Measurements from ENCODE around the gene MAPT. TPM values are rescaled to one million over a fixed set of nuclear protein-coding genes. Genes with fewer than 3 reads are reported as not detected.

MAPT gene
- total and polyA plus RNA-seq, 2 of the 4 experiments (the other 2 are of a cell fraction): 0.18 to 0.19 TPM

GRCh38 chr17:45972531-45972930 is 78.2 kb downstream of the MAPT start:
- ChIA-PET POLR2A (ENCODE audit: unreplicated experiment) (no interaction called here), CTCF (no interaction called here)
- dilution Hi-C loops (cut with HindIII; ENCODE audit: low sequenced_read_pairs, unreplicated experiment): no loop called here
- Histone ChIP-seq H3K27me3 (ENCODE audit: control insufficient read depth, insufficient read depth, low read length) (peaks cover 41% of the 10 kb centered on the region), H2BK20ac (ENCODE audit: low read depth, low read length) (no peak overlapping the region), H3K4ac (ENCODE audit: low read depth, low read length) (no peak overlapping the region), H2BK5ac (ENCODE audit: low read depth, low read length, poor library complexity, severe bottlenecking) (no peak overlapping the region), H2BK15ac (ENCODE audit: low read depth, low read length) (no peak overlapping the region), H3K9ac (ENCODE audit: low read depth, low read length) (no peak overlapping the region), H2BK120ac (ENCODE audit: low read depth, low read length) (no peak overlapping the region), H3K9me3 (ENCODE audit: control insufficient read depth, insufficient read depth, low read length) (0 out of 2 replicates have a peak, but pooled peaks cover 2% of the 10 kb centered on the region), H3K18ac (ENCODE audit: low read depth, low read length) (no peak overlapping the region), H4K20me1 (ENCODE audit: insufficient read depth, low read length) (no peaks in the 10 kb centered on the region), H2AK9ac (replicated peaks; ENCODE audit: low read depth, low read length, poor library complexity) (no peak overlapping the region), H3K36me3 (ENCODE audit: control insufficient read depth, insufficient read depth, low read length) (no peaks in the 10 kb centered on the region), H3K9me1 (ENCODE audit: insufficient read depth, low read length) (no peaks in the 10 kb centered on the region), H2AFZ (replicated peaks; ENCODE audit: low read length, poor library complexity) (no peak overlapping the region), H3K79me1 (ENCODE audit: low read depth in 1 of 2, low read length in 2 of 2) (no peaks in the 10 kb centered on the region), H4K8ac (ENCODE audit: low read depth in 2 of 2, low read length in 2 of 2) (no peak overlapping the region), H3K4me2 (ENCODE audit: low read depth, low read length) (no peak overlapping the region), H4K5ac (ENCODE audit: low read depth, low read length) (no peak overlapping the region), H4K91ac (ENCODE audit: insufficient read depth, low read depth, low read length) (no peak overlapping the region), H3K14ac (replicated peaks; ENCODE audit: low read depth, low read length) (no peak overlapping the region), H3K23ac (ENCODE audit: low read depth, low read length) (no peak overlapping the region), H3K4me3 (ENCODE audit: insufficient read depth, low read depth, low read length) (no peak overlapping the region), H3K4me1 (ENCODE audit: control insufficient read depth, insufficient read depth, low read length) (no peaks in the 10 kb centered on the region), H2AK5ac (ENCODE audit: low read depth, low read length) (no peak overlapping the region), H3K27ac (ENCODE audit: insufficient read depth, low read length) (no peak overlapping the region), H3K56ac (ENCODE audit: extremely low read depth, insufficient read depth, low read length) (no peak overlapping the region)
- in situ Hi-C loops (cut with MboI; ENCODE audit: low sequenced_read_pairs): no loop called here
- no peak for DNase-seq
- no peak for TF ChIP-seq CHD1 (IDR thresholded peaks at IDR 0.05; ENCODE audit: low read depth, low read length)
- no peak for TF ChIP-seq BHLHE40 (IDR thresholded peaks at IDR 0.05; ENCODE audit: low read depth, low read length)
- no peak for TF ChIP-seq NFE2L2 (IDR thresholded peaks at IDR 0.05; ENCODE audit: low read depth, low read length)
- TF ChIP-seq, protein P1, sequence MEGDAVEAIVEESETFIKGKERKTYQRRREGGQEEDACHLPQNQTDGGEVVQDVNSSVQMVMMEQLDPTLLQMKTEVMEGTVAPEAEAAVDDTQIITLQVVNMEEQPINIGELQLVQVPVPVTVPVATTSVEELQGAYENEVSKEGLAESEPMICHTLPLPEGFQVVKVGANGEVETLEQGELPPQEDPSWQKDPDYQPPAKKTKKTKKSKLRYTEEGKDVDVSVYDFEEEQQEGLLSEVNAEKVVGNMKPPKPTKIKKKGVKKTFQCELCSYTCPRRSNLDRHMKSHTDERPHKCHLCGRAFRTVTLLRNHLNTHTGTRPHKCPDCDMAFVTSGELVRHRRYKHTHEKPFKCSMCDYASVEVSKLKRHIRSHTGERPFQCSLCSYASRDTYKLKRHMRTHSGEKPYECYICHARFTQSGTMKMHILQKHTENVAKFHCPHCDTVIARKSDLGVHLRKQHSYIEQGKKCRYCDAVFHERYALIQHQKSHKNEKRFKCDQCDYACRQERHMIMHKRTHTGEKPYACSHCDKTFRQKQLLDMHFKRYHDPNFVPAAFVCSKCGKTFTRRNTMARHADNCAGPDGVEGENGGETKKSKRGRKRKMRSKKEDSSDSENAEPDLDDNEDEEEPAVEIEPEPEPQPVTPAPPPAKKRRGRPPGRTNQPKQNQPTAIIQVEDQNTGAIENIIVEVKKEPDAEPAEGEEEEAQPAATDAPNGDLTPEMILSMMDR (conservative IDR thresholded peaks at IDR 0.05; ENCODE audit: low read depth, low read length): no peak
- no peak for TF ChIP-seq POLR2A (IDR thresholded peaks at IDR 0.05; ENCODE audit: low read depth, low read length)
- TF ChIP-seq USF2 (IDR thresholded peaks at IDR 0.05; ENCODE audit: low read depth, low read length): no peak
- TF ChIP-seq, protein P2, sequence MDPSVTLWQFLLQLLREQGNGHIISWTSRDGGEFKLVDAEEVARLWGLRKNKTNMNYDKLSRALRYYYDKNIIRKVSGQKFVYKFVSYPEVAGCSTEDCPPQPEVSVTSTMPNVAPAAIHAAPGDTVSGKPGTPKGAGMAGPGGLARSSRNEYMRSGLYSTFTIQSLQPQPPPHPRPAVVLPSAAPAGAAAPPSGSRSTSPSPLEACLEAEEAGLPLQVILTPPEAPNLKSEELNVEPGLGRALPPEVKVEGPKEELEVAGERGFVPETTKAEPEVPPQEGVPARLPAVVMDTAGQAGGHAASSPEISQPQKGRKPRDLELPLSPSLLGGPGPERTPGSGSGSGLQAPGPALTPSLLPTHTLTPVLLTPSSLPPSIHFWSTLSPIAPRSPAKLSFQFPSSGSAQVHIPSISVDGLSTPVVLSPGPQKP (IDR thresholded peaks at IDR 0.05; ENCODE audit: borderline replicate concordance, low read depth, low read length): no peak
- TF ChIP-seq RCOR1 (IDR thresholded peaks at IDR 0.05; ENCODE audit: insufficient replicate concordance, low read length): no peak
- TF ChIP-seq SMC3 (IDR thresholded peaks at IDR 0.05; ENCODE audit: low read depth, low read length): no peak
- intact Hi-C loops (cut with micrococcal nuclease): no loop called here
- no TSS peak for BruUV-seq (replicated peaks)
- ATAC-seq (ENCODE audit: low read depth): no peak
- WGBS, 2 experiments (ENCODE audit: extremely low coverage in 2 of 2, insufficient read length in 1 of 2): 68% methylated on average over 3 of the region's 3 CpGs; no CpG with 5 or more reads in 1 of the 2 experiments

Data from IMR-90 (cell line).